ENCODE measurements around the gene MAP3K5. TPM values are rescaled to one million over a fixed set of nuclear protein-coding genes. Genes with fewer than 3 reads are reported as not detected.

The MAP3K5 gene
- total RNA-seq, 1 experiment from 2014 or later = 8.1 TPM

DNA sequence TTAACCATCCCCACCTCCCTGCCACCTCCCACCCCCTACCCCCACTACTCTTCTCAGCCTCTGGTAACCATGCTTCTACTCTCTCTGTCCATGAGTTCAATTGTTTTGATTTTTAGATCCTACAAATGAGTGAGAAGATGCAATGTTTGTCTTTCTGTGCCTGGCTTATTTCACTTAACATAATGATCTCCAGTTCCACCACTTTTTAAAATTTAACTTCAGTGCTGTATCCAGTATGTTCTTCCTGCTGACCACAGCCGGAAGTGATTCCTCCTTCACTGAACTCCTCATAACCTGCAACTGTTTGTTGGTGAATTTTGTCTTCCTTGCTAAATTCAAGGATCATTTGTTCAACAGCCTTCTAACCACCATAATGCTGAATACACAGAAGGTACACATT lies 245.9 kb downstream of the MAP3K5 start:
- Histone ChIP-seq H3K27ac (ENCODE audit: low read length) (no peak overlapping the region), H3K4me3 (ENCODE audit: low read depth in 2 of 2, low read length in 2 of 2) (no peak overlapping the region), H3K9me3 (ENCODE audit: control insufficient read depth, insufficient read depth, low read depth, low read length) (no peaks in the 10 kb centered on the region), H3K4me1 (ENCODE audit: control insufficient read depth, insufficient read depth, low read length) (peaks cover 5% of the 10 kb centered on the region; the same call in 1 of the 2 replicates), H3K27me3 (ENCODE audit: control insufficient read depth, insufficient read depth, low read length) (peaks cover 14% of the 10 kb centered on the region), H3K36me3 (ENCODE audit: control insufficient read depth, insufficient read depth, low read length) (no peaks in the 10 kb centered on the region; the same call in 1 of the 2 replicates)
- intact Hi-C loops (cut with micrococcal nuclease; ENCODE audit: unreplicated experiment) (no loop called here), in situ Hi-C loops (cut with HindIII; ENCODE audit: low pct_unique_long_range_greater_than_20kb, low sequenced_read_pairs) (no loop called here)
- no peak for ATAC-seq
- CTCF ChIA-PET = interaction anchor here (0.6 kb wide), 1 partner anchor 158 kb away, joined by 3 read pairs; no protein-coding TSS in a partner anchor
- POLR2A ChIA-PET = no interaction called here
- DNase-seq (ENCODE audit: low read depth, low spot score) = no peak
- BruUV-seq (replicated peaks) = no TSS peak
- TF ChIP-seq SIN3A (IDR thresholded peaks at IDR 0.05; ENCODE audit: borderline replicate concordance, insufficient read depth, low read depth, low read length) (no peak), POLR2AphosphoS5 (IDR thresholded peaks at IDR 0.05; ENCODE audit: low read depth, low read length) (no peak)

DNA sequence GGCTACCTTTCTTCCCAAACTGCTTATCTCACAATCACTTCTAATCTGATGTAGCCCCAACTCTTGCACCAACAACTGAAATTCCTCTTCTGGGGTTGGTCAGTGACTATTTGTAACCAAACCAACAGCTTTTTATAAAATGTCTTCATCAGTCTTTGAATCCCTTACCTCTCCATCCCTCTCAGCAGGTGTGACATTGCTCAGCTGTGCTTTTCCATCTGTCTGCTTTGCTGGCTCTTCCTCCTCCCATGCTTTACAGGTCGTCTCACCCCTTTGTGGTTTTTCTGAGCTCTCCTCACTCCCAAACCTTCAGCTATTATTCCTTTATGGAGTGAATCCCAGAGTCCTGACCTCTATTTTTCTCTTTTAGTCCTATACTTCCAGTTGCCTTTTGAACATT lies 248.0 kb downstream of the MAP3K5 start:
- intact Hi-C loops (cut with micrococcal nuclease; ENCODE audit: unreplicated experiment) (no loop called here), in situ Hi-C loops (cut with HindIII; ENCODE audit: low pct_unique_long_range_greater_than_20kb, low sequenced_read_pairs) (no loop called here)
- peaks cover 11% of the 10 kb centered on the region for H3K27me3 ChIP-seq (ENCODE audit: control insufficient read depth, insufficient read depth, low read length)
- no peaks in the 10 kb centered on the region for H3K9me3 ChIP-seq (ENCODE audit: control insufficient read depth, insufficient read depth, low read depth, low read length)
- TF ChIP-seq TCF7L2 (IDR thresholded peaks at IDR 0.05; ENCODE audit: low read depth, low read length) (no peak), POLR2AphosphoS5 (IDR thresholded peaks at IDR 0.05; ENCODE audit: low read depth, low read length) (no peak), SIN3A (IDR thresholded peaks at IDR 0.05; ENCODE audit: borderline replicate concordance, insufficient read depth, low read depth, low read length) (no peak)
- TF ChIP-seq, protein P1, sequence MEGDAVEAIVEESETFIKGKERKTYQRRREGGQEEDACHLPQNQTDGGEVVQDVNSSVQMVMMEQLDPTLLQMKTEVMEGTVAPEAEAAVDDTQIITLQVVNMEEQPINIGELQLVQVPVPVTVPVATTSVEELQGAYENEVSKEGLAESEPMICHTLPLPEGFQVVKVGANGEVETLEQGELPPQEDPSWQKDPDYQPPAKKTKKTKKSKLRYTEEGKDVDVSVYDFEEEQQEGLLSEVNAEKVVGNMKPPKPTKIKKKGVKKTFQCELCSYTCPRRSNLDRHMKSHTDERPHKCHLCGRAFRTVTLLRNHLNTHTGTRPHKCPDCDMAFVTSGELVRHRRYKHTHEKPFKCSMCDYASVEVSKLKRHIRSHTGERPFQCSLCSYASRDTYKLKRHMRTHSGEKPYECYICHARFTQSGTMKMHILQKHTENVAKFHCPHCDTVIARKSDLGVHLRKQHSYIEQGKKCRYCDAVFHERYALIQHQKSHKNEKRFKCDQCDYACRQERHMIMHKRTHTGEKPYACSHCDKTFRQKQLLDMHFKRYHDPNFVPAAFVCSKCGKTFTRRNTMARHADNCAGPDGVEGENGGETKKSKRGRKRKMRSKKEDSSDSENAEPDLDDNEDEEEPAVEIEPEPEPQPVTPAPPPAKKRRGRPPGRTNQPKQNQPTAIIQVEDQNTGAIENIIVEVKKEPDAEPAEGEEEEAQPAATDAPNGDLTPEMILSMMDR (IDR thresholded peaks at IDR 0.05) = no peak
- TF ChIP-seq, protein P2, sequence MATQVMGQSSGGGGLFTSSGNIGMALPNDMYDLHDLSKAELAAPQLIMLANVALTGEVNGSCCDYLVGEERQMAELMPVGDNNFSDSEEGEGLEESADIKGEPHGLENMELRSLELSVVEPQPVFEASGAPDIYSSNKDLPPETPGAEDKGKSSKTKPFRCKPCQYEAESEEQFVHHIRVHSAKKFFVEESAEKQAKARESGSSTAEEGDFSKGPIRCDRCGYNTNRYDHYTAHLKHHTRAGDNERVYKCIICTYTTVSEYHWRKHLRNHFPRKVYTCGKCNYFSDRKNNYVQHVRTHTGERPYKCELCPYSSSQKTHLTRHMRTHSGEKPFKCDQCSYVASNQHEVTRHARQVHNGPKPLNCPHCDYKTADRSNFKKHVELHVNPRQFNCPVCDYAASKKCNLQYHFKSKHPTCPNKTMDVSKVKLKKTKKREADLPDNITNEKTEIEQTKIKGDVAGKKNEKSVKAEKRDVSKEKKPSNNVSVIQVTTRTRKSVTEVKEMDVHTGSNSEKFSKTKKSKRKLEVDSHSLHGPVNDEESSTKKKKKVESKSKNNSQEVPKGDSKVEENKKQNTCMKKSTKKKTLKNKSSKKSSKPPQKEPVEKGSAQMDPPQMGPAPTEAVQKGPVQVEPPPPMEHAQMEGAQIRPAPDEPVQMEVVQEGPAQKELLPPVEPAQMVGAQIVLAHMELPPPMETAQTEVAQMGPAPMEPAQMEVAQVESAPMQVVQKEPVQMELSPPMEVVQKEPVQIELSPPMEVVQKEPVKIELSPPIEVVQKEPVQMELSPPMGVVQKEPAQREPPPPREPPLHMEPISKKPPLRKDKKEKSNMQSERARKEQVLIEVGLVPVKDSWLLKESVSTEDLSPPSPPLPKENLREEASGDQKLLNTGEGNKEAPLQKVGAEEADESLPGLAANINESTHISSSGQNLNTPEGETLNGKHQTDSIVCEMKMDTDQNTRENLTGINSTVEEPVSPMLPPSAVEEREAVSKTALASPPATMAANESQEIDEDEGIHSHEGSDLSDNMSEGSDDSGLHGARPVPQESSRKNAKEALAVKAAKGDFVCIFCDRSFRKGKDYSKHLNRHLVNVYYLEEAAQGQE (IDR thresholded peaks at IDR 0.05; ENCODE audit: insufficient read depth in 1 of 2, low read depth in 2 of 2, low read length in 1 of 2) = no peak
- CTCF ChIA-PET = no interaction called here
- H3K4me3 ChIP-seq (ENCODE audit: low read depth in 2 of 2, low read length in 2 of 2) = no peak overlapping the region
- POLR2A ChIA-PET = no interaction called here
- DNase-seq (ENCODE audit: low read depth, low spot score) (no peak), ATAC-seq (no peak)
- no peak overlapping the region for H3K27ac ChIP-seq (ENCODE audit: low read length)
- no peaks in the 10 kb centered on the region for H3K4me1 ChIP-seq (ENCODE audit: control insufficient read depth, insufficient read depth, low read length)
- H3K36me3 ChIP-seq (ENCODE audit: control insufficient read depth, insufficient read depth, low read length) = no peaks in the 10 kb centered on the region
- no TSS peak for BruUV-seq (replicated peaks)

DNA sequence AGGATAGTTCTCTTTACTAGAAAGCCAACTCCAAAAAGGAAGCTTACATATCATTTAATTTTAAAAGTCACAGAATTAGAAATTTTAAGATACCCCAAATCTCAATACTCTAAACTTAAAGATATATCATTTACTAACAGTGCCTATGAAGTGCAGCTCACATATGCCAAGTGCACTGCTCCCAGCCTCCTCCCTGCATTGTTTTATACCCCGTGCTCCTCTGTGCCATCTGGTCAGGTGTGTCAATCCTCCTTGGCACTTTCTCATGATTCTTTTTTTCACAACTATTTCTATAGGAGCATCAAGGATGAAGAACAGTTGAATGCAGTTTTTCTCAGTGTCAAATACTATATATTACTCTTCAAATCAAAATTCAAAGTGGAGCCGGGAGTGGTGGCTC lies 250.9 kb downstream of the MAP3K5 start:
- no peak overlapping the region for H3K27ac ChIP-seq (ENCODE audit: low read length)
- no TSS peak for BruUV-seq (replicated peaks)
- ATAC-seq (no peak), DNase-seq (ENCODE audit: low read depth, low spot score) (no peak)
- TF ChIP-seq POLR2AphosphoS5 (IDR thresholded peaks at IDR 0.05; ENCODE audit: low read depth, low read length) = no peak
- TF ChIP-seq, protein P2 (IDR thresholded peaks at IDR 0.05; ENCODE audit: insufficient read depth in 1 of 2, low read depth in 2 of 2, low read length in 1 of 2) = no peak
- TF ChIP-seq, protein P1 (IDR thresholded peaks at IDR 0.05) = no peak
- no peak for TF ChIP-seq TCF7L2 (IDR thresholded peaks at IDR 0.05; ENCODE audit: low read depth, low read length)
- no peak for TF ChIP-seq SIN3A (IDR thresholded peaks at IDR 0.05; ENCODE audit: borderline replicate concordance, insufficient read depth, low read depth, low read length)
- ChIA-PET CTCF (no interaction called here), POLR2A (no interaction called here)
- intact Hi-C loops (cut with micrococcal nuclease; ENCODE audit: unreplicated experiment) = no loop called here
- no peak overlapping the region for H3K4me3 ChIP-seq (ENCODE audit: low read depth in 2 of 2, low read length in 2 of 2)
- H3K27me3 ChIP-seq (ENCODE audit: control insufficient read depth, insufficient read depth, low read length) = peaks cover 4% of the 10 kb centered on the region; the same call in 1 of the 2 replicates
- H3K9me3 ChIP-seq (ENCODE audit: control insufficient read depth, insufficient read depth, low read depth, low read length) = no peaks in the 10 kb centered on the region
- no peaks in the 10 kb centered on the region for H3K4me1 ChIP-seq (ENCODE audit: control insufficient read depth, insufficient read depth, low read length)
- in situ Hi-C loops (cut with HindIII; ENCODE audit: low pct_unique_long_range_greater_than_20kb, low sequenced_read_pairs) = no loop called here
- H3K36me3 ChIP-seq (ENCODE audit: control insufficient read depth, insufficient read depth, low read length) = no peaks in the 10 kb centered on the region

Data from Panc1 (cell line).